AG04449 (cell line): ENCODE measurements around the gene P4HA2.

Source experiments
- CTCF ChIA-PET: fragments of 350-600 bp; formaldehyde crosslinking; extraction: SDS; loops from one replicate; lab custom pipeline; 2021; ENCODE audit warnings: antibody characterized with exemption; lab: Yijun Ruan, JAX
- POLR2A ChIA-PET: fragments of 400-600, 350-600 bp; formaldehyde crosslinking; extraction: SDS; loops from one replicate; lab custom pipeline; 2020; ENCODE audit warnings: antibody characterized with exemption, inconsistent platforms; lab: Yijun Ruan, JAX
- DNase-seq: peaks from one replicate; pipeline ENCODE4 v3.0.0-alpha.2; 2010; ENCODE audit warnings: low read depth, low spot score
- H3K4me3 ChIP-seq: 2 replicates; pipeline ENCODE4 v1.5.1; 2011; ENCODE audit warnings: low read depth, mild to moderate bottlenecking, control low read depth, low read length
- TF ChIP-seq, protein P1 (sequence below): IDR thresholded peaks from one replicate; pipeline ENCODE4 v1.5.1; 2011; ENCODE audit warnings: mild to moderate bottlenecking, moderate library complexity, low read length, control low read depth, inconsistent platforms; ENCODE audit not compliant: insufficient read depth; ENCODE audit errors: missing control alignments

The P4HA2 gene

DNA sequence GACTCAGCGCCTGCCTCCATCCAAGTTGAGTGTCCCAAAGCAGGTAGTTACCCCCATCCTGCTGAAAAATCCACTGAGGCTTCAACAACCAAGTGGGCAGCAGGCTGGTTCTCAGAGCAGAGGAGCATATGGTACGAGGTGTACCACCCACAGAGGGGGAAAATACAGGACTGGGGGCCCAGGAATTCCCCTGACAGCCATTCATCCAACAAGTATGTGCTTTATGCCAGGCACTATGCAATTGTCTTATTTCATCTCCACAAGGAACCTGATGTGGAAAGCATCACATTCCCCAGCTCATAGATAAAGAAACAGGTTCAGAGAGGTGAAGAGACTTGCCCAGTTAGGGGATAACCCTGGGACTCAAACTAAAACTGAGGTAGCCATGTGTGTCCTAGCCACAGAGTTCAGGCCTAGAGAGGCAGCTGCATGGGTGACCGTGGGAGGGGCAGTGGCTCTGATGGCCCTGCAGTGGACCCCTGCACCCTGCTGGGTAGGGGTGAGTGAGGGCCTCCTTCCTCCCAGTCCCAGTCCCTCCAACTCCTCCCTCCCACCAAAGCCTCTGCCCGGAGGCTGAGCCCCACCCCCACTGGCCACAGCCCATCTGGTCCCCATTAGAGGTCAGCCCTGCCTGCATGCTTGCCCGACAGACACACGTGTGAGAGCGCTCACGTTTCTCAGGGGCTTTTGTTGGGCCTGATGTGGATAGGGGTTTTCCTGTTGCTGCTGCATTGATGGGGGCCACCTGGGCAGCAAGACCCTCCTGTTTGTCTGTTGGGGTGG lies 41.3 kb upstream of the P4HA2 start:
- no peak overlapping the region for H3K4me3 ChIP-seq
- ChIA-PET POLR2A (no interaction called here), CTCF (interaction anchor here (1.1 to 2.6 kb wide), 5 partner anchors 10 to 79 kb away, joined by 3 to 12 read pairs (median 5); no protein-coding TSS in a partner anchor)
- TF ChIP-seq, protein P1, sequence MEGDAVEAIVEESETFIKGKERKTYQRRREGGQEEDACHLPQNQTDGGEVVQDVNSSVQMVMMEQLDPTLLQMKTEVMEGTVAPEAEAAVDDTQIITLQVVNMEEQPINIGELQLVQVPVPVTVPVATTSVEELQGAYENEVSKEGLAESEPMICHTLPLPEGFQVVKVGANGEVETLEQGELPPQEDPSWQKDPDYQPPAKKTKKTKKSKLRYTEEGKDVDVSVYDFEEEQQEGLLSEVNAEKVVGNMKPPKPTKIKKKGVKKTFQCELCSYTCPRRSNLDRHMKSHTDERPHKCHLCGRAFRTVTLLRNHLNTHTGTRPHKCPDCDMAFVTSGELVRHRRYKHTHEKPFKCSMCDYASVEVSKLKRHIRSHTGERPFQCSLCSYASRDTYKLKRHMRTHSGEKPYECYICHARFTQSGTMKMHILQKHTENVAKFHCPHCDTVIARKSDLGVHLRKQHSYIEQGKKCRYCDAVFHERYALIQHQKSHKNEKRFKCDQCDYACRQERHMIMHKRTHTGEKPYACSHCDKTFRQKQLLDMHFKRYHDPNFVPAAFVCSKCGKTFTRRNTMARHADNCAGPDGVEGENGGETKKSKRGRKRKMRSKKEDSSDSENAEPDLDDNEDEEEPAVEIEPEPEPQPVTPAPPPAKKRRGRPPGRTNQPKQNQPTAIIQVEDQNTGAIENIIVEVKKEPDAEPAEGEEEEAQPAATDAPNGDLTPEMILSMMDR = no peak
- peak; percentile 41 for DNase-seq

DNA sequence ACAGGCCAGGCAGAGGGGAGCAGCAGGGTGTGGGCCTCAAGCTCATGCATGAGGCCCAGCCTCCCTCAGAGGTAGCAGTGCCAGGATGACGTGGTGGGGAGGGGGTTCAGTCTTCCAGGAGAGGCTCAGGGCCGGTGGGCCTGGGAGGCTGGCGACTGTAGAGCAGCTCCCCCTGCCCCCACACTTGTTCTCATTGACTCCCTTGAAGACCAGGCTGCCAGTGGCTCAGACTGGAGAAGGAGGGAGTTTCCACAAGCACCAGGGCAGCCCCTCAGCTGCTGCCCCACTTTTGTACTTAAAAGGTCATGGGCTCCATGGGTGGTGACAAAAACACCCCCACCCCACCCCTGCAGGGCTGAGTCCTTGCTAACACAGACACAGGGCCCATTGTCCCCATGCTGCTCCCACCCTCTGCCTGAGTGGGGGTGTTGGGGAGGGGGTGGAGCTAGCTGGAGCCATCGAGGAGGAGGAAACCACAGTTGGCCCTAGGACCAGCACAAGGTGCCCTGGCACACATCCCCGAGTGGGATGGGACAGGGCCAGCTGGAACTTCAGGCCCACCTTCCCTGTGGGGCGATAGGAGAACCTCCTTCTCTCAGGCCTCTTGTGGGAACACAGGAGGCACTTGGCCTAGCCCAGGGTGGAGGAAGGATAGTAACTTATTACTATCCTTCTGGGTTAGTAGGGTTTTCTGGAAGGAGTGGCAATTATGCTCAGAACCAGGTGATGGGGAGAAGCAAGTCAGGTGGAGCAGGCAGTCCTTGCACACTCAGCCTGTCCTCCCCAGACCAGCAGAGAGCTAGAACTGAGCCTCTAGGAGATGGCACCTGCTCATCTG lies 40.5 kb upstream of the P4HA2 start:
- CTCF ChIA-PET = interaction anchor here (1.2 to 2.6 kb wide), 5 partner anchors 11 to 88 kb away, joined by 3 to 12 read pairs (median 5); no protein-coding TSS in a partner anchor
- POLR2A ChIA-PET = no interaction called here
- TF ChIP-seq, protein P1 = no peak

GRCh38 chr5:132267166-132267739 lies 39.6 kb upstream of the P4HA2 start:
- ChIA-PET CTCF (interaction anchor here (1.7 to 2.6 kb wide), 3 partner anchors 15 to 87 kb away, joined by 4 to 12 read pairs (median 5); no protein-coding TSS in a partner anchor), POLR2A (no interaction called here)
- no peak for DNase-seq
- TF ChIP-seq, protein P1 = no peak
- H3K4me3 ChIP-seq = no peak overlapping the region

More for the DNA sequence above, 40.5 kb upstream of the P4HA2 start:
- H3K4me3 ChIP-seq = no peak overlapping the region
- no peak for DNase-seq

DNA sequence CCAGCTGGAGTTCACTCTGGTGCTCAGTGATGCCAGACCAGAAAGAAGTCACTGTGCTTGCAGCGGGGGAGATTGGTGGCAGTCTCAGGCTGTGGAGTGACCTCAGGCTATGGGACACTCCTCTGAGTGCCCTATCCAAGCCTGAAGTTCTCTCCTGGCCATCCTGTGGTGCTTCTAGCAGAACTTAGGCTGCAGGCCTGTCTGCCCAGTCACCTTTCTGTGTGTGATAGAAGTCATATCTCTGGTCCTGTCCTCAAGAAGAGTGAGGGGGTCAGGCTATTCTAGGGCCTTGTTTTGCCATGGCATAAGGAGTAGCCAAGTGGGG lies 39.1 kb upstream of the P4HA2 start:
- TF ChIP-seq, protein P1 = no peak
- POLR2A ChIA-PET = no interaction called here
- no peak overlapping the region for H3K4me3 ChIP-seq
- no peak for DNase-seq
- CTCF ChIA-PET = interaction anchor here (1.7 kb wide), 1 partner anchor 86 kb away, joined by 4 read pairs; no protein-coding TSS in a partner anchor

GRCh38 chr5:132266031-132266835 lies 38.6 kb upstream of the P4HA2 start:
- CTCF ChIA-PET = interaction anchor here (0.6 to 21.8 kb wide), 2 partner anchors 28 to 205 kb away, joined by 3 to 416 read pairs; no protein-coding TSS in a partner anchor
- no peak overlapping the region for H3K4me3 ChIP-seq
- DNase-seq = no peak
- TF ChIP-seq, protein P1 = no peak
- POLR2A ChIA-PET = no interaction called here
